ENCODE measurements around the gene SPNS3.

- TF ChIP-seq CTCF (IDR thresholded peaks at IDR 0.05; ENCODE audit: low read length): no peak
- no peak for TF ChIP-seq EZH2 (optimal IDR thresholded peaks at IDR 0.05; ENCODE audit: low read depth, low read length)
- no peak for TF ChIP-seq EZH2phosphoT487 (IDR thresholded peaks at IDR 0.05; ENCODE audit: low read length)
These were observed 6.2 kb upstream of the SPNS3 start for GRCh38 chr17:4427505-4427904.

Data from MM.1S (cell line).